IMR-90 (cell line): ENCODE data around the gene TMTC2. TPM values are rescaled to one million over a fixed set of nuclear protein-coding genes. Genes with fewer than 3 reads are reported as not detected.

ENCODE experiments used
- ATAC-seq: fragments of 200-7000 bp; cut with Tn5 transposase; 2 replicates; pipeline ENCODE4 v1.9.1; 2020; ENCODE audit warnings: low read depth, mild to moderate bottlenecking, moderate library complexity
- BruUV-seq: library from RNA; stranded (reverse); fragments of 400-500 nt; replicated peaks from 2 replicates; lab custom pipeline; 2021; lab: Mats Ljungman, UMichigan
- CTCF ChIA-PET: fragments of 300-600 bp; formaldehyde crosslinking; extraction: SDS; loops from one replicate; lab custom pipeline; 2021; ENCODE audit warnings: antibody characterized with exemption; lab: Yijun Ruan, JAX
- POLR2A ChIA-PET: fragments of 300-600 bp; sonication (Branson Sonifier 250); formaldehyde crosslinking; loops from one replicate; lab custom pipeline; 2022; ENCODE audit warnings: antibody characterized with exemption; ENCODE audit not compliant: unreplicated experiment; lab: Charles Lee
- DNase-seq: peaks from one replicate; pipeline ENCODE4 v3.0.0; 2013
- H2AFZ ChIP-seq: replicated peaks from 2 replicates; pipeline ENCODE3; 2013; ENCODE audit warnings: low read length, mild to moderate bottlenecking; ENCODE audit not compliant: poor library complexity
- H2AK5ac ChIP-seq: 2 replicates; pipeline ENCODE4 v1.6.1; 2013; ENCODE audit warnings: low read depth, low read length, inconsistent platforms
- H2AK9ac ChIP-seq: replicated peaks from 2 replicates; pipeline ENCODE3; 2013; ENCODE audit warnings: mild to moderate bottlenecking, low read depth, low read length, moderate library complexity; ENCODE audit not compliant: poor library complexity
- H2BK120ac ChIP-seq: 2 replicates; pipeline ENCODE4 v1.6.1; 2013; ENCODE audit warnings: low read depth, low read length, inconsistent platforms
- H2BK15ac ChIP-seq: 3 replicates; pipeline ENCODE4 v1.6.1; 2013; ENCODE audit warnings: low read depth, low read length, inconsistent platforms
- H2BK20ac ChIP-seq: 2 replicates; pipeline ENCODE4 v1.6.1; 2013; ENCODE audit warnings: low read depth, mild to moderate bottlenecking, inconsistent platforms, low read length, moderate library complexity
- H2BK5ac ChIP-seq: 2 replicates; pipeline ENCODE4 v1.6.1; 2013; ENCODE audit warnings: mild to moderate bottlenecking, low read depth, low read length, inconsistent platforms; ENCODE audit not compliant: poor library complexity, severe bottlenecking
- H3K14ac ChIP-seq: replicated peaks from 2 replicates; pipeline ENCODE4 v1.6.1; 2013; ENCODE audit warnings: low read depth, low read length, inconsistent platforms
- H3K18ac ChIP-seq: 2 replicates; pipeline ENCODE4 v1.6.1; 2013; ENCODE audit warnings: low read depth, low read length, control low read depth
- H3K23ac ChIP-seq: 2 replicates; pipeline ENCODE4 v1.6.1; 2013; ENCODE audit warnings: low read depth, low read length, inconsistent platforms
- H3K27ac ChIP-seq: 2 replicates; pipeline ENCODE4 v1.5.1; 2013; ENCODE audit warnings: mild to moderate bottlenecking, control low read depth, low read length; ENCODE audit not compliant: insufficient read depth
- H3K27me3 ChIP-seq: 2 replicates; pipeline ENCODE4 v1.6.1; 2013; ENCODE audit warnings: low read length; ENCODE audit not compliant: control insufficient read depth, insufficient read depth
- H3K36me3 ChIP-seq: 2 replicates; pipeline ENCODE4 v1.6.1; 2013; ENCODE audit warnings: low read length, mixed read lengths; ENCODE audit not compliant: control insufficient read depth, insufficient read depth
- H3K4ac ChIP-seq: 2 replicates; pipeline ENCODE4 v1.6.1; 2013; ENCODE audit warnings: low read depth, low read length, inconsistent platforms
- H3K4me1 ChIP-seq: 2 replicates; pipeline ENCODE4 v1.6.1; 2013; ENCODE audit warnings: low read length, mixed read lengths; ENCODE audit not compliant: control insufficient read depth, insufficient read depth
- H3K4me2 ChIP-seq: 2 replicates; pipeline ENCODE4 v1.6.1; 2013; ENCODE audit warnings: low read depth, mild to moderate bottlenecking, control low read depth, low read length, moderate library complexity
- H3K4me3 ChIP-seq: 2 replicates; pipeline ENCODE4 v1.5.1; 2013; ENCODE audit warnings: low read depth, mild to moderate bottlenecking, control low read depth, low read length, moderate library complexity; ENCODE audit not compliant: insufficient read depth
- H3K56ac ChIP-seq: 2 replicates; pipeline ENCODE4 v1.6.1; 2013; ENCODE audit warnings: low read length, inconsistent platforms; ENCODE audit not compliant: insufficient read depth; ENCODE audit errors: extremely low read depth
- H3K79me1 ChIP-seq, 2 experiments: 2 replicates each; pipeline ENCODE4 v1.6.1; 2013; ENCODE audit warnings: low read length in 2 of 2, inconsistent platforms in 1 of 2, low read depth in 1 of 2
- H3K9ac ChIP-seq: 2 replicates; pipeline ENCODE4 v1.6.1; 2013; ENCODE audit warnings: low read depth, low read length, control low read depth
- H3K9me1 ChIP-seq: 2 replicates; pipeline ENCODE4 v1.6.1; 2013; ENCODE audit warnings: low read length, inconsistent platforms; ENCODE audit not compliant: insufficient read depth
- H3K9me3 ChIP-seq: 2 replicates; pipeline ENCODE4 v1.6.1; 2013; ENCODE audit warnings: low read length; ENCODE audit not compliant: control insufficient read depth, insufficient read depth
- H4K20me1 ChIP-seq: 2 replicates; pipeline ENCODE4 v1.6.1; 2013; ENCODE audit warnings: low read length, inconsistent platforms; ENCODE audit not compliant: insufficient read depth
- H4K5ac ChIP-seq: 2 replicates; pipeline ENCODE4 v1.6.1; 2013; ENCODE audit warnings: mild to moderate bottlenecking, low read depth, low read length, control low read depth
- H4K8ac ChIP-seq, 2 experiments: 2 replicates each; pipeline ENCODE4 v1.6.1; 2013; ENCODE audit warnings: low read depth in 2 of 2, low read length in 2 of 2, control low read depth in 1 of 2, inconsistent platforms in 1 of 2
- H4K91ac ChIP-seq: 2 replicates; pipeline ENCODE4 v1.6.1; 2013; ENCODE audit warnings: low read depth, low read length, inconsistent platforms; ENCODE audit not compliant: insufficient read depth
- CHD1 ChIP-seq: IDR thresholded peaks from 2 replicates; pipeline ENCODE4 v1.6.1; 2012; ENCODE audit warnings: low read depth, low read length, improper control_type of control experiment
- FOS ChIP-seq: fragments of 150-350 bp; IDR thresholded peaks from 2 replicates; pipeline ENCODE4 v1.6.1; 2016; ENCODE audit warnings: low read depth, low read length
- MAFK ChIP-seq: IDR thresholded peaks from 2 replicates; pipeline ENCODE4 v1.6.1; 2012; ENCODE audit warnings: low read depth, low read length, improper control_type of control experiment
- MAZ ChIP-seq: IDR thresholded peaks from 2 replicates; pipeline ENCODE4 v1.6.1; 2012; ENCODE audit warnings: low read depth, mild to moderate bottlenecking, low read length, improper control_type of control experiment, moderate library complexity, borderline replicate concordance
- RFX5 ChIP-seq: IDR thresholded peaks from 2 replicates; pipeline ENCODE4 v1.8.0; 2012; ENCODE audit warnings: low read depth, mild to moderate bottlenecking, low read length, moderate library complexity
- SMC3 ChIP-seq: fragments of 150-350 bp; IDR thresholded peaks from 2 replicates; pipeline ENCODE4 v1.6.1; 2016; ENCODE audit warnings: low read depth, mild to moderate bottlenecking, antibody characterized with exemption, low read length, moderate library complexity
- WGBS, 2 experiments: methylation state at CpG; one replicate each; pipeline versions ENCODE4 v1.1.5 to v1.1.7; 2013; ENCODE audit warnings: missing lambda C conversion rate in 2 of 2; ENCODE audit not compliant: insufficient read length in 1 of 2; ENCODE audit errors: extremely low coverage in 2 of 2; 5-methylcytosine and 5-hydroxymethylcytosine counted together
- dilution Hi-C: fragments of 300-500 bp; cut with HindIII; formaldehyde crosslinking; loops from one replicate; pipeline ENCODE4 v1.14.3; 2018; ENCODE audit warnings: low sequenced_read_pairs; ENCODE audit not compliant: unreplicated experiment
- in situ Hi-C: fragments of 300-500 bp; cut with MboI; formaldehyde crosslinking; loops from 3 replicates; pipeline ENCODE4 v1.14.3; 2019; ENCODE audit warnings: low sequenced_read_pairs, inconsistent platforms, mixed read lengths
- intact Hi-C: fragments of 100-400 bp; cut with micrococcal nuclease; formaldehyde crosslinking; loops from 2 replicates; pipeline ENCODE4 v1.10.0; 2022
- polyA plus RNA-seq, 3 experiments: library from polyadenylated mRNA; depleted of rRNA; stranded (reverse); fragments of >200 nt; gene quantifications; 2 replicates each; pipeline ENCODE4 v1.2.3, GENCODE V29; 2012; ENCODE audit warnings: low replicate concordance in 1 of 3
- total RNA-seq: library from RNA; depleted of rRNA; stranded (reverse); fragments of >200 nt; gene quantifications from 2 replicates; pipeline ENCODE4 v1.2.3, GENCODE V29; 2012
- TF ChIP-seq, protein P1 (sequence below): fragments of 150-350 bp; IDR thresholded peaks from 2 replicates; pipeline ENCODE4 v1.6.1; 2017; ENCODE audit warnings: mild to moderate bottlenecking, antibody characterized with exemption, low read length, low read depth

Gene TMTC2
- total and polyA plus RNA-seq, 2 of the 4 experiments (the other 2 are of a cell fraction), result 0.56 to 1.4 TPM

DNA sequence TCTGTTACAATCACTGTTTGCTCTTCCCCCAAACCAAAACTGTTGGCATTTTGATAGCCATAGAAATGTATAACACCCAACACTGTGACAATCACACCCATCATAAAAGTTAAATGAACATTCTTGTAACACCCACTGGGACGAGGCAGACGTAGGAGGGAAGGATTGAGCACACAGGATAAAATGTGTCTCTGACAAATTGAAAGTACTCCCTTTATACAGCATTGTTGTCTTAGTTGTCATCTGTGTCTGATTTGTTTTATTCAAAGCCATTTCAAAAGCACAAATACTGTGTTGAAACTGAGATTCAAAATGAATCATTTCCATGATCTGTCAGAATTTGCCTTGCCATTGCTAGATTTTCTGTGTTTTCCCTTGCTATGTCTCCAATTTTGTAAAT, 436.3 kb downstream of the TMTC2 start:
- DNase-seq (no peak), ATAC-seq (no peak)
- ChIA-PET POLR2A (no interaction called here), CTCF (no interaction called here)
- H2AK5ac ChIP-seq, result no peak overlapping the region
- H4K20me1 ChIP-seq, result no peaks in the 10 kb centered on the region
- BruUV-seq, result no TSS peak
- no peaks in the 10 kb centered on the region; the same call in 1 of the 2 replicates for H3K9me3 ChIP-seq
- H3K4me2 ChIP-seq, result no peak overlapping the region
- H3K27ac ChIP-seq, result no peak overlapping the region
- in situ Hi-C loops (no loop called here), dilution Hi-C loops (no loop called here), intact Hi-C loops (no loop called here)
- no peak overlapping the region for H3K14ac ChIP-seq
- no peaks in the 10 kb centered on the region for H3K4me1 ChIP-seq
- H3K79me1 ChIP-seq, result no peaks in the 10 kb centered on the region
- H2BK120ac ChIP-seq, result no peak overlapping the region
- no peak overlapping the region for H2AFZ ChIP-seq
- no CpG with 5 or more reads among the region's 2 CpGs for WGBS, 2 experiments
- no peak overlapping the region for H3K56ac ChIP-seq
- H2BK20ac ChIP-seq, result no peak overlapping the region
- H3K18ac ChIP-seq, result no peak overlapping the region
- H2BK15ac ChIP-seq, result no peak overlapping the region
- H3K4me3 ChIP-seq, result no peak overlapping the region
- no peaks in the 10 kb centered on the region for H3K36me3 ChIP-seq
- TF ChIP-seq MAZ (no peak), RFX5 (no peak), FOS (no peak), SMC3 (no peak), CHD1 (no peak), MAFK (no peak)
- TF ChIP-seq, protein P1, sequence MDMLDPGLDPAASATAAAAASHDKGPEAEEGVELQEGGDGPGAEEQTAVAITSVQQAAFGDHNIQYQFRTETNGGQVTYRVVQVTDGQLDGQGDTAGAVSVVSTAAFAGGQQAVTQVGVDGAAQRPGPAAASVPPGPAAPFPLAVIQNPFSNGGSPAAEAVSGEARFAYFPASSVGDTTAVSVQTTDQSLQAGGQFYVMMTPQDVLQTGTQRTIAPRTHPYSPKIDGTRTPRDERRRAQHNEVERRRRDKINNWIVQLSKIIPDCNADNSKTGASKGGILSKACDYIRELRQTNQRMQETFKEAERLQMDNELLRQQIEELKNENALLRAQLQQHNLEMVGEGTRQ, result no peak
- no peak overlapping the region for H4K8ac ChIP-seq
- H2AK9ac ChIP-seq, result no peak overlapping the region
- no peak overlapping the region for H2BK5ac ChIP-seq
- H3K4ac ChIP-seq, result no peak overlapping the region
- H3K9me1 ChIP-seq, result no peaks in the 10 kb centered on the region
- H3K27me3 ChIP-seq, result no peaks in the 10 kb centered on the region
- no peak overlapping the region for H3K9ac ChIP-seq
- H4K91ac ChIP-seq, result no peak overlapping the region
- H3K23ac ChIP-seq, result no peak overlapping the region
- no peak overlapping the region for H4K5ac ChIP-seq
